GM21723 (cell line): ENCODE data around the gene SLC66A2.
"Not testable (repeated sequence)": the region's sequence is repeated elsewhere in the genome, so short reads cannot be mapped to it uniquely, and the experiment has no call there.

ENCODE experiments used
- ATAC-seq: cut with Tn5 transposase; IDR thresholded peaks from one replicate; pipeline ENCODE4 v1.9.1; 2021; ENCODE audit warnings: mild to moderate bottlenecking, moderate library complexity; ENCODE audit not compliant: unreplicated experiment

SLC66A2 gene

GRCh38 chr18:79869591-79870300 lies 81.7 kb downstream of the SLC66A2 start:
- ATAC-seq = no peak

GRCh38 chr18:79868811-79869541 lies 82.5 kb downstream of the SLC66A2 start:
- no peak for ATAC-seq

GRCh38 chr18:79868168-79868784 lies 83.2 kb downstream of the SLC66A2 start:
- ATAC-seq = no peak

GRCh38 chr18:79867666-79868065 lies 83.8 kb downstream of the SLC66A2 start:
- ATAC-seq = no peak

GRCh38 chr18:79866889-79867574 lies 84.4 kb downstream of the SLC66A2 start:
- no peak for ATAC-seq

- not testable (repeated sequence) for ATAC-seq
Measured at GRCh38 chr18:79865951-79866350, 85.5 kb downstream of the SLC66A2 start.

GRCh38 chr18:79864955-79865354 lies 86.5 kb downstream of the SLC66A2 start:
- not testable (repeated sequence) for ATAC-seq

- no peak for ATAC-seq
Measured at GRCh38 chr18:79864006-79864725, 87.3 kb downstream of the SLC66A2 start.

GRCh38 chr18:79863161-79864005 lies 88.1 kb downstream of the SLC66A2 start:
- no peak for ATAC-seq

- ATAC-seq = no peak
Measured at GRCh38 chr18:79862562-79862961, 88.9 kb downstream of the SLC66A2 start.

GRCh38 chr18:79861687-79862086 lies 89.8 kb downstream of the SLC66A2 start:
- no peak for ATAC-seq

GRCh38 chr18:79859314-79859713 lies 92.1 kb downstream of the SLC66A2 start:
- no peak for ATAC-seq

GRCh38 chr18:79857082-79857671 lies 94.3 kb downstream of the SLC66A2 start:
- ATAC-seq = no peak

GRCh38 chr18:79856119-79857007 lies 95.1 kb downstream of the SLC66A2 start:
- peak; percentile 81 for ATAC-seq

- ATAC-seq = peak; percentile 71
Measured at GRCh38 chr18:79855147-79855933, 96.1 kb downstream of the SLC66A2 start.

GRCh38 chr18:79853993-79854364 lies 97.5 kb downstream of the SLC66A2 start:
- ATAC-seq = no peak

GRCh38 chr18:79853303-79853992 lies 98.0 kb downstream of the SLC66A2 start:
- ATAC-seq = no peak
